Stomach smooth muscle (tissue), 2 donors: ENCODE results near the gene HSF4.

Experiments
- H3K27ac ChIP-seq: one replicate; pipeline ENCODE4 v1.7.0; 2013; ENCODE audit warnings: mild to moderate bottlenecking, low read length, inconsistent platforms
- H3K27me3 ChIP-seq, 2 donors: one replicate each; pipeline ENCODE4 v1.7.0; 2013; ENCODE audit warnings: low read length in 2 of 2; ENCODE audit not compliant: insufficient read depth in 2 of 2, control insufficient read depth in 1 of 2
- H3K36me3 ChIP-seq, 2 donors: one replicate each; pipeline ENCODE4 v1.7.0; 2013; ENCODE audit warnings: low read length in 2 of 2; ENCODE audit not compliant: control insufficient read depth in 2 of 2, insufficient read depth in 2 of 2
- H3K4me1 ChIP-seq: one replicate; pipeline ENCODE4 v1.7.0; 2013; ENCODE audit warnings: low read length; ENCODE audit not compliant: control insufficient read depth, insufficient read depth
- H3K4me3 ChIP-seq, 2 donors: one replicate each; pipeline ENCODE4 v1.7.0; 2013; ENCODE audit warnings: low read length in 2 of 2
- H3K9ac ChIP-seq, 2 donors: one replicate each; pipeline ENCODE4 v1.7.0; 2013; ENCODE audit warnings: low read length in 2 of 2, mild to moderate bottlenecking in 1 of 2
- H3K9me3 ChIP-seq, 2 donors: one replicate each; pipeline ENCODE4 v1.7.0; 2013; ENCODE audit warnings: low read length in 2 of 2; ENCODE audit not compliant: control insufficient read depth in 2 of 2
- donor health status: healthy.
- donor health status: Pancreatic carcinoma.

HSF4 gene

DNA sequence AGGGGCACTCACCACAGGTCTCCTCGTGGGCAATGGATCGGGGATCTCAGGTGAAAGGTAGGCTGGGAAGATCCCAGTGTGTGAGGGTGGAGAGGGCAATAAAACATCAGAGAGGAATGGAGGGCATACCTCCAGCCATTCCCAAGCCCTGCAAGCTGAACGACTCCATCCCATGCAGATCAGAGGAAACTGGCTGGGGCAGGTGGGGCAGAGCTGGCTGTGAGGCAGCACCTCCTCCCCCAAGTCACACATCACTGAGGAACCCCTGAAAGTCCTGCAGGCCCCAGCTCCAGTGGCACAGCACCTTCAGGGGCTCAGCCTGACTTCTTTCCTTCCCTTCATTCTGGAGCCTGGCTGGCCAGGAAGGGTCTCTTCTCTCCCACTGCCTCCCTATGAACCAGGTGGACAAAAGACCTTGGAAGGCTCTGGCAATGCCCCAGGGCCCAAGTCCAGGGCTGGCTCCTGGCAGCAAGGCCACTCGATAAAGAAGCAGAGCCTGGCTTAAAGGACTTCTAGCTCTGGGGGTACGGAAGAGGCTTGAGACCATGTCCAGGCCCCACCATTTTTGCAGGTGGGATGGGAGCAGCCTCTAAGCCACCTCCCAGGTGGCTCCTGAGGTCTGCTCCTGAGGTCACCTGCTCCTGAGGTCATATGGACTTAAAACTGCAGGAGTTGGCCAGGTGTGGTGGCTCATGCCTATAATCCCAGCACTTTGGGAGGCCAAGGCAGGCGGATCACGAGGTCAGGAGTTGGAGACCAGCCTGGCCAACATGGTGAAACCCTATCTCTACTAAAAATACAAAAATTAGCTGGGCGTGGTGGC is 48.9 kb downstream of the HSF4 start:
- Histone ChIP-seq H3K4me3 (no peak overlapping the region), H3K36me3 (peaks cover 0 to 6% of the 10 kb centered on the region in 2 donors), H3K4me1 (peaks cover 2% of the 10 kb centered on the region), H3K27me3 (no peaks in the 10 kb centered on the region), H3K27ac (no peak overlapping the region), H3K9me3 (no peaks in the 10 kb centered on the region), H3K9ac (no peak overlapping the region)

GRCh38 chr16:67215706-67216105 is 51.2 kb downstream of the HSF4 start:
- Histone ChIP-seq H3K27ac (no peak overlapping the region), H3K4me1 (peaks cover 2% of the 10 kb centered on the region), H3K9ac (no peak overlapping the region), H3K4me3 (no peak overlapping the region), H3K36me3 (peaks cover 0 to 6% of the 10 kb centered on the region in 2 donors), H3K27me3 (no peaks in the 10 kb centered on the region), H3K9me3 (no peaks in the 10 kb centered on the region)

DNA sequence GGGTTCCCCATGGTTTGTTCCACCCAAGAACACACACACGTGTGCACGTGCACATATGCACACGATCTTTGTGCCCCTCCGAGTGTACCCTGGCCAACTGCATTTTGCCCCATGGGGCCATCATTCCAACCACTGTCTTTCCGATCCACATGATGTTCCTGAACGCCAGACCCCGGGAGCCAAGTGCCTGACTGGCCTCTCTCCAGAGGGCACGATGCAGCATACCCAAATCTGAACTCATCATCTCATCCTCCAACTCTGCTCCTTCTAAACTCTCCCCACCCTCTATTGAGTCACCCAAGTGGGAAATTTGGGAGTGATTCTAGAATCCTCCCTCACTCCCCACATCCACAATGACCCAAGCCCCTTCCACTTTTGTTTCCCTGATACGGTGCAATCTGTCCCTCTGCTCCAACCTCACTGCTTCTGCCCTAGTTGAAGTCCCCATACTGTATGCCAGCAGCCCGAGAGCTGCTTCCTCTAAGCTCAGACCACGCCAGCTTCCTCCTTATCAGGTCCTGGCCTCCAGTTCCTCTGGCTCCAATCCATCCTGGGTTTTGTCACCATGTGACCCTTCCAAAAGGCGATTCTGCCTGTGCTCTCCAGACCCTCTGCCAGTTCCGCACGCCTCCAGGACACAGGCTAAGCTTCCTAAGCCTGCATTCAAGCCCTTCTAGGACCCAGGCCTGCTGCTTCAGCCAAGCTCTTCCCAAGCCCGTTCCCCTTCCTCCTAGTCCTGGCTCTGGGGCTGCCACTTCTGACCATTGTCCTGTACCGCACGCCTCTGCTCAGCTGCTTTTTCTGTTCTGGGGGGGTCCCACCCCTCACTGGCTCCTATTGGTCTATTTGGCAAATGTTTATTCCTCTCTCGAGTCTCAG is 52.3 kb downstream of the HSF4 start:
- Histone ChIP-seq H3K36me3 (peaks cover 0 to 4% of the 10 kb centered on the region in 2 donors), H3K9me3 (no peaks in the 10 kb centered on the region), H3K27me3 (no peaks in the 10 kb centered on the region), H3K4me1 (peaks cover 2% of the 10 kb centered on the region), H3K9ac (no peak overlapping the region), H3K4me3 (no peak overlapping the region), H3K27ac (no peak overlapping the region)
